Measurements from ENCODE around the gene FBXL15.

The FBXL15 gene

DNA sequence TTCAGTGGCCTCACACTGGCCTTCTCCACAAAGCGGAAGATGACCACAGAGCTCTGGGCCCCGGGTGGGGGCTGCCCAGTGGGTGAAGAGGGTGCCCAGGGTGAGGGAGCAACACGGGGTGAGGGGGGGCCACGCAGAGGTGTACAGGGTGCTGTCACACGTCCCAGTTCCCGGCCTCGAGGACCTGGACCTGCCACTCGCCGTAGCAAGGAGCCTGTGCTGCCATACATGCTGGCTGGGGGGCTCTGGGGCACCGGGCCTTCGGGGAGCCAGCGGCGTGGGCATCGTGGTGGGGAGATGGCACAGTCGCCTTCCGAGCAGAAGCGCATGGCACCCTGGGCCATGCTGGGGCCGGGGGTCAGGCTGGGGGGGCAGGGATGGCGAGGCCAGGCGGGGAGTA lies 3.9 kb upstream of the FBXL15 start:
- Histone ChIP-seq H3K4me1 (ENCODE audit: insufficient read depth, low read length) (peaks cover 11% of the 10 kb centered on the region), H3K27ac (ENCODE audit: low read length) (no peak overlapping the region), H3K36me3 (ENCODE audit: insufficient read depth, low read depth, low read length) (no peaks in the 10 kb centered on the region), H3K27me3 (ENCODE audit: insufficient read depth, low read length) (peaks cover 39% of the 10 kb centered on the region), H3K9ac (ENCODE audit: low read depth, low read length) (no peak overlapping the region), H3K9me3 (ENCODE audit: insufficient read depth, low read depth, low read length) (no peaks in the 10 kb centered on the region), H3K4me3 (ENCODE audit: low read length) (no peak overlapping the region)

DNA sequence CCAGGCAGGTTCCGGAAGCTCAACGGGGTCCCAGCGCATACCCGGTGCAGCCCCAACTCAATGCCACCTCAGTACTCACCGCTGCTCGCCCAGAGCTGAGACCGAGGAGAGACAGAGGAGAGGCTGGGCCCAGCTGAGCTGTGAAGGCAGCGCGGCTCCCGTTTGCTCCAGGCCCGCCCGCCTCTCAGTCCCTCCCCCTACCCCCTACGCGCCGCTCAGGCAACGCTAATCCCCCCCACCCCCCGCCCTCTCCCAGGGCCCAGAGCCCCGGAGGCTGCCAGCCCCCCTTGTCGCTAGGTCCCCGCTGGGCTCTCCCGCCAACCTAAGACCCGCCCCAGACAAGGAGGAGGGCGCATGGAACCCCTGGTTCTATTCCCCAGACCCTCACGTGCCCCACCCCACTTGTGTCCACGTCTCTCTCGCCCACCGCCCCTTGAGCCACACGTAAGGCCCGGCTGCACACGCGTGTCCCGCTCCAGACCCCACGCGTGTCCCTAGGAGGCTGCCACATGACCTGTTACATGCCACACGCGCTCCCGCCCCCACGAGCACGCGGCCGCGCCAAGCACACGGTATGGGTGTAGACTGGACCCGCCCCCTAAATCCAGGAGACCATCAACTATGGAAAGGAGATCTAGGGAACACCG lies 1.9 kb upstream of the FBXL15 start, which contains the start of gene PSD:
TSS of gene PSD (minus strand) at position 164 of the 647 bp plus-strand sequence. CDS start 1,747 bp downstream, outside the sequence.
- no peak within 1 kb of the TSS for H3K27ac ChIP-seq (ENCODE audit: low read length)
- peaks cover 32% of the 10 kb centered on the region for H3K27me3 ChIP-seq (ENCODE audit: insufficient read depth, low read length)
- H3K36me3 ChIP-seq (ENCODE audit: insufficient read depth, low read depth, low read length), result peaks cover 6% of the 10 kb centered on the region
- peak within 1 kb of the TSS; percentile 90 for H3K4me3 ChIP-seq (ENCODE audit: low read length)
- H3K9me3 ChIP-seq (ENCODE audit: insufficient read depth, low read depth, low read length), result no peaks in the 10 kb centered on the region
- peak within 1 kb of the TSS; percentile 79; the same call in 1 of the 2 replicates for H3K9ac ChIP-seq (ENCODE audit: low read depth, low read length)
- H3K4me1 ChIP-seq (ENCODE audit: insufficient read depth, low read length), result peaks cover 5% of the 10 kb centered on the region

DNA sequence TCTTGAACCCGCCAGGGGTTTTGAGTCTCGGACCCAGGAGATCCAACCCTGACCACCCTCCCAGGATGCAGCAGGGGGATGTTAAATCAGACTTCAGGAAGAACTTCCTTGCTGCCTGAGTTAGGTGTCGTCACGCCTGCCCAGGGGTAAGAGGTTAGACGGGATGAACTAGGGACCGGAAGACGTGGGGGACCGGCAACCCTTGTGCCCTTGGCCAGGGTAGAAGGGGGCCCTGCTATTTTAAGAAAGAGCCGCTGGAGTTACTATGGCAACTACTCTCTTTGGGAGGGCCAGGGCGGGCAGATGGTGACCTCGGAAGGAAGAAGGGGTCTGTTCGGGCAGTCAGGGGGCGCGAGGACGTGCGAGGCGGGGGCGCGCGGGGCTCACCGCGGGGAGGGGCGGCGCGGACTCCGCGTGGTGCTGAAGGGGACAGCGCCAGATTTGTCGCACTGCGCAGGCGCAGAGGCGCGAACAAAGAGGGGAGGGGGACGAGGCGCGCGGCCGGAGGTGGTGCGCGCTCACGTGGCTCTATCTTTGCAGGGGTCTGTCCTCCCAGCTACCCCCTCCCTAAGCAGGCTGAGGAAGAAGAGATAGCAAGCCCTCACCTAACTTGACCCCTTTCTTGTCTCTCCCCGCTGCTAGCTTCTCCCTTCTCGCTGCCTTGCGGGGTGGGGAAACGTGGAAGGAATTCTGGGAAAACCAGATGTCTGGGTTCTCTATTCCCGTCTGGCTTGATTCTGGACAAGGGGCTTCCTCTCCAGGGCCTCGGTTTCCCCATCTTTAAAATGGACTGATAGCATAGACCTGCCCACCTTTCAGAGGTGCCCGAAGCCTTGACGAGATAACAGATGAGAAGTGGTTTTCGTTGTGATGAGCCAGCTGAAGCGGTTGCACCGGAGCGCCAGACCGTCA lies 1.1 kb upstream of the FBXL15 start:
- peak overlapping the region; percentile 90 for H3K4me3 ChIP-seq (ENCODE audit: low read length)
- peaks cover 5% of the 10 kb centered on the region for H3K4me1 ChIP-seq (ENCODE audit: insufficient read depth, low read length)
- no peaks in the 10 kb centered on the region for H3K9me3 ChIP-seq (ENCODE audit: insufficient read depth, low read depth, low read length)
- peaks cover 32% of the 10 kb centered on the region for H3K27me3 ChIP-seq (ENCODE audit: insufficient read depth, low read length)
- H3K9ac ChIP-seq (ENCODE audit: low read depth, low read length), result peak overlapping the region; percentile 79; the same call in 1 of the 2 replicates
- H3K36me3 ChIP-seq (ENCODE audit: insufficient read depth, low read depth, low read length), result peaks cover 13% of the 10 kb centered on the region
- no peak overlapping the region for H3K27ac ChIP-seq (ENCODE audit: low read length)

- H3K9me3 ChIP-seq (ENCODE audit: insufficient read depth, low read depth, low read length), result no peaks in the 10 kb centered on the region
- H3K9ac ChIP-seq (ENCODE audit: low read depth, low read length), result peak overlapping the region; percentile 79; the same call in 1 of the 2 replicates
- H3K4me3 ChIP-seq (ENCODE audit: low read length), result peak overlapping the region; percentile 90
- H3K4me1 ChIP-seq (ENCODE audit: insufficient read depth, low read length), result peaks cover 5% of the 10 kb centered on the region
- peaks cover 29% of the 10 kb centered on the region for H3K27me3 ChIP-seq (ENCODE audit: insufficient read depth, low read length)
- H3K36me3 ChIP-seq (ENCODE audit: insufficient read depth, low read depth, low read length), result peaks cover 13% of the 10 kb centered on the region
- H3K27ac ChIP-seq (ENCODE audit: low read length), result no peak overlapping the region
Measured at GRCh38 chr10:102420181-102420713, 389 bp upstream of the FBXL15 start.

- Histone ChIP-seq H3K36me3 (ENCODE audit: insufficient read depth, low read depth, low read length) (peaks cover 13% of the 10 kb centered on the region), H3K27ac (ENCODE audit: low read length) (no peak overlapping the region), H3K4me1 (ENCODE audit: insufficient read depth, low read length) (peaks cover 5% of the 10 kb centered on the region), H3K4me3 (ENCODE audit: low read length) (peak overlapping the region; percentile 90), H3K9ac (ENCODE audit: low read depth, low read length) (peak overlapping the region; percentile 79; the same call in 1 of the 2 replicates), H3K9me3 (ENCODE audit: insufficient read depth, low read depth, low read length) (no peaks in the 10 kb centered on the region), H3K27me3 (ENCODE audit: insufficient read depth, low read length) (peaks cover 29% of the 10 kb centered on the region)
Measured at GRCh38 chr10:102421507-102421756, 796 bp downstream of the FBXL15 start.

- H3K9me3 ChIP-seq (ENCODE audit: insufficient read depth, low read depth, low read length), result no peaks in the 10 kb centered on the region
- H3K4me3 ChIP-seq (ENCODE audit: low read length), result peak overlapping the region; percentile 90
- H3K4me1 ChIP-seq (ENCODE audit: insufficient read depth, low read length), result peaks cover 5% of the 10 kb centered on the region
- peak overlapping the region; percentile 79; the same call in 1 of the 2 replicates for H3K9ac ChIP-seq (ENCODE audit: low read depth, low read length)
- peaks cover 29% of the 10 kb centered on the region for H3K27me3 ChIP-seq (ENCODE audit: insufficient read depth, low read length)
- peaks cover 13% of the 10 kb centered on the region for H3K36me3 ChIP-seq (ENCODE audit: insufficient read depth, low read depth, low read length)
- H3K27ac ChIP-seq (ENCODE audit: low read length), result no peak overlapping the region
Measured at GRCh38 chr10:102421757-102422512, 1.3 kb downstream of the FBXL15 start.

DNA sequence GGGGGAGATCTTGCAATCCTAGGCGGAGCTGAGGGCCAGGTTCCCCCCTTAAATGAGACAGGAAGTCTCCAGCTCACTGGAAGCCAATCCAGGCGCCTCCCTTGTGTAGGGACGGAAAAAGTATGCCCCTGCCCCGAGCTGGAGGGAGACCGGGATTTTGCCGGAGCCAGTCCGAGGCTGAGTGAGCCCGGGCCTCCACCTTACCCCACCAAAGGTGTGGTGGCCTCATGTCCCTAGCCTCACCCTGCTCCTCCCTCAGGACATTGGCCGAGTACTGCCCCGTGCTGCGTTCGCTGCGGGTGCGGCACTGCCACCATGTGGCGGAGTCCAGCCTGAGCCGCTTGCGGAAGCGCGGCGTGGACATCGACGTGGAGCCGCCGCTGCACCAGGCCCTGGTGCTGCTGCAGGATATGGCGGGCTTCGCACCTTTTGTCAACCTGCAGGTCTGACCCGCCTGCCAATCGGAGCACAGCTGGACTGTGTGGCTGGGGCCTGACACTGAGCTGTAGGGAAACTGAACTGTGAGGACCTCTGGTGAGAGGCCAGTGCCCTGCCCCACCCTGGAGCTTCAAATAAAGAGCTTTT lies 2.0 kb downstream of the FBXL15 start:
- H3K4me3 ChIP-seq (ENCODE audit: low read length), result peak overlapping the region; percentile 90
- no peak overlapping the region for H3K27ac ChIP-seq (ENCODE audit: low read length)
- H3K4me1 ChIP-seq (ENCODE audit: insufficient read depth, low read length), result peaks cover 5% of the 10 kb centered on the region
- H3K9ac ChIP-seq (ENCODE audit: low read depth, low read length), result no peak overlapping the region
- no peaks in the 10 kb centered on the region for H3K9me3 ChIP-seq (ENCODE audit: insufficient read depth, low read depth, low read length)
- peaks cover 28% of the 10 kb centered on the region for H3K27me3 ChIP-seq (ENCODE audit: insufficient read depth, low read length)
- peaks cover 13% of the 10 kb centered on the region for H3K36me3 ChIP-seq (ENCODE audit: insufficient read depth, low read depth, low read length)

DNA sequence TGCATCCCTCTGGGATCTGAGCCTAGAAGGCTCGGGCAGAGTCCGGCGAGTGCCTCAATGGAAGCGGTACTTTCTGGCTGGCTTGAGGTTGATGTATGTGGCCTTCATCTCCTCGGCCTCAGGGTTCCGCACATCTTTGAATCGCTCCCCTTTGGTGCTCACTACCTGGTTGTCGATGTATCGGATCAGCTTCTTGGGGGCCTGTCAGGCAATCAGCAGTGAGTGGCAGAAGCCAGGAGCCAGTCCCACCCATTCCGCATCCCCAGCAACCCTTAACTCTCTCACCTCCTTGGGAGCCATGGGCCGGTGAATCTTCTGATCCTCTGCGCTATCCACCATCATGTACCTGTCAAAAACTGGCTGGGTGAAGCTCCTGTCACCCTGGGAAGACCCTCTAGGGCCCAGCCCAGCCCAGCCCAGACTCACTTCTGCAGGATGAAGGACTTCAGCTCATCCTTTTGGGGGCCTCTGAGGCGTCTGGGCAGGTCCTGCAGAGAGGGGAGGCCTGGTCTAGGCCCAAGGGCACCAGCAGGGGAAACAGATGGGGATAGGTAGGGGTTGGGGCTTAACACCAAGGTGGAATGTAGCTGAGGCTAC lies 2.8 kb downstream of the FBXL15 start:
- Histone ChIP-seq H3K4me3 (ENCODE audit: low read length) (no peak overlapping the region), H3K27ac (ENCODE audit: low read length) (no peak overlapping the region)

DNA sequence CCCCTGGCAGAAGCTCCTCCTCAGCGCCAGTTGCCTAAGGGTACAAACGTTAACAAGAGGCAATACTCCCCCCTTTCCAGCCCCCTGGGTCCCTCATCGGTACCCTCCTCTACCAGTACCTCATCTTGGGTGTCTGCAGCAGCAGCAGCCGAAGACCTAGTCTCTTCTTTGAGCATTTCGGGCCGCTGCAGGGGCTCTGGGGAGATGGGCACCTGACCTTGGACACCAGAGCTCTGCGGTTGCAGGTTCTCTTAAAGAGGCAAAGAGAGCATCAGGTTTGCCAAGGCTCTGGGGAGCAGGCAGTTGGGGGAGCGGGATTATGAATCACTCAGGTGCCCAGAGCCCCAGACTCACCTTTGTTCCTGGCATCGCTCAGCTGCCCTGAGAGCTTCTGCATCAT lies 3.5 kb downstream of the FBXL15 start:
- Histone ChIP-seq H3K4me3 (ENCODE audit: low read length) (no peak overlapping the region), H3K9ac (ENCODE audit: low read depth, low read length) (no peak overlapping the region), H3K4me1 (ENCODE audit: insufficient read depth, low read length) (no peaks in the 10 kb centered on the region; the same call in 1 of the 2 replicates), H3K27me3 (ENCODE audit: insufficient read depth, low read length) (peaks cover 16% of the 10 kb centered on the region), H3K27ac (ENCODE audit: low read length) (no peak overlapping the region), H3K36me3 (ENCODE audit: insufficient read depth, low read depth, low read length) (peaks cover 13% of the 10 kb centered on the region), H3K9me3 (ENCODE audit: insufficient read depth, low read depth, low read length) (no peaks in the 10 kb centered on the region)

More for the DNA sequence above, 2.8 kb downstream of the FBXL15 start:
- Histone ChIP-seq H3K27me3 (ENCODE audit: insufficient read depth, low read length) (peaks cover 20% of the 10 kb centered on the region), H3K4me1 (ENCODE audit: insufficient read depth, low read length) (no peaks in the 10 kb centered on the region; the same call in 1 of the 2 replicates), H3K36me3 (ENCODE audit: insufficient read depth, low read depth, low read length) (peaks cover 13% of the 10 kb centered on the region), H3K9me3 (ENCODE audit: insufficient read depth, low read depth, low read length) (no peaks in the 10 kb centered on the region), H3K9ac (ENCODE audit: low read depth, low read length) (no peak overlapping the region)

- H3K9ac ChIP-seq (ENCODE audit: low read depth, low read length), result no peak overlapping the region
- H3K4me3 ChIP-seq (ENCODE audit: low read length), result no peak overlapping the region
- H3K27ac ChIP-seq (ENCODE audit: low read length), result no peak overlapping the region
- H3K9me3 ChIP-seq (ENCODE audit: insufficient read depth, low read depth, low read length), result no peaks in the 10 kb centered on the region
- H3K36me3 ChIP-seq (ENCODE audit: insufficient read depth, low read depth, low read length), result peaks cover 13% of the 10 kb centered on the region
- no peaks in the 10 kb centered on the region for H3K4me1 ChIP-seq (ENCODE audit: insufficient read depth, low read length)
- H3K27me3 ChIP-seq (ENCODE audit: insufficient read depth, low read length), result peaks cover 15% of the 10 kb centered on the region
Measured at GRCh38 chr10:102424916-102425315, 4.3 kb downstream of the FBXL15 start.

DNA sequence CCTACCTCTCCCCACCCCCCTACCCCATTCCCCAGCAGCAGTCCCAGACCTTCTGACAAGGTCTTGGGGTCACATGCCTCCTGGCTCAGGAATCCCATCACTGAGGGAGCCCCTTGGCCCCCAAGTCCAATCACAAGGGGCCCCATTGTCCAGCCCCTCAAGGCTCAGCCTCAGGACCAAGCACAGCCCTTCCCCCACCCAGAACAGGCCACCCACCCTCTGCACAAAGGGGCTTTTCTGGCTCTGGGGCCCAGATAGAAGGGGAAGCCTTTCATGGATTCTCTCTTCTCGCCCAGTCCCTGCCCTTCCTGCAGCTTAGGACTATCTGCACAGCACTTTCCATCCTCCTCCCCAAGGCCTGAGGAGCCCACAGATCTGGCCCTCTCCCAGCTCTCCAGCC lies 4.8 kb downstream of the FBXL15 start:
- peaks cover 15% of the 10 kb centered on the region for H3K27me3 ChIP-seq (ENCODE audit: insufficient read depth, low read length)
- no peak overlapping the region for H3K4me3 ChIP-seq (ENCODE audit: low read length)
- no peak overlapping the region for H3K27ac ChIP-seq (ENCODE audit: low read length)
- no peak overlapping the region for H3K9ac ChIP-seq (ENCODE audit: low read depth, low read length)
- peaks cover 13% of the 10 kb centered on the region for H3K36me3 ChIP-seq (ENCODE audit: insufficient read depth, low read depth, low read length)
- H3K9me3 ChIP-seq (ENCODE audit: insufficient read depth, low read depth, low read length), result no peaks in the 10 kb centered on the region
- no peaks in the 10 kb centered on the region for H3K4me1 ChIP-seq (ENCODE audit: insufficient read depth, low read length)

All from iPS-20b (cell line).